ENCODE results near the gene ABHD18. TPM values are rescaled to one million over a fixed set of nuclear protein-coding genes. Genes with fewer than 3 reads are reported as not detected.

The ABHD18 gene
- total and polyA plus RNA-seq, 8 donors = 11.9 to 22.4 (median 17.2) TPM

- no peaks in the 10 kb centered on the region for H3K9me3 ChIP-seq
- TF ChIP-seq CTCF (IDR thresholded peaks at IDR 0.05) = no peak
- intact Hi-C loops (cut with DNase I) = no loop called here
- H3K4me3 ChIP-seq = no peak overlapping the region
- DNase-seq (no peak), ATAC-seq (no peak)
- no peaks in the 10 kb centered on the region for H3K27me3 ChIP-seq
- H3K4me1 ChIP-seq = no peaks in the 10 kb centered on the region
- H3K36me3 ChIP-seq = peaks cover 0 to 27% of the 10 kb centered on the region in 2 donors
- no peak overlapping the region for H3K27ac ChIP-seq
These were observed 41.4 kb downstream of the ABHD18 start for GRCh38 chr4:128006592-128006991.

GRCh38 chr4:128009428-128009827 lies 44.2 kb downstream of the ABHD18 start:
- no peak for ATAC-seq
- Histone ChIP-seq H3K27me3 (no peaks in the 10 kb centered on the region), H3K9me3 (no peaks in the 10 kb centered on the region), H3K4me1 (no peaks in the 10 kb centered on the region), H3K4me3 (no peak overlapping the region), H3K27ac (no peak overlapping the region), H3K36me3 (peaks cover 0 to 37% of the 10 kb centered on the region in 2 donors)
- no peak for TF ChIP-seq CTCF (IDR thresholded peaks at IDR 0.05)
- intact Hi-C loops (cut with DNase I) = no loop called here
- no peak for DNase-seq

GRCh38 chr4:128025319-128025718 lies 60.1 kb downstream of the ABHD18 start:
- H3K9me3 ChIP-seq = no peaks in the 10 kb centered on the region
- no peaks in the 10 kb centered on the region for H3K27me3 ChIP-seq
- no peak for TF ChIP-seq CTCF (IDR thresholded peaks at IDR 0.05)
- ATAC-seq (no peak), DNase-seq (no peak)
- H3K4me1 ChIP-seq = no peaks in the 10 kb centered on the region
- intact Hi-C loops (cut with DNase I) = no loop called here
- H3K4me3 ChIP-seq = no peak overlapping the region
- H3K27ac ChIP-seq = no peak overlapping the region
- H3K36me3 ChIP-seq = peaks cover 0 to 99% of the 10 kb centered on the region in 2 donors

- H3K27ac ChIP-seq = no peak overlapping the region
- intact Hi-C loops (cut with DNase I) = no loop called here
- no peaks in the 10 kb centered on the region for H3K9me3 ChIP-seq
- no peak for ATAC-seq
- DNase-seq = no peak
- H3K4me1 ChIP-seq = no peaks in the 10 kb centered on the region
- no peak for TF ChIP-seq CTCF (IDR thresholded peaks at IDR 0.05)
- H3K36me3 ChIP-seq = peaks cover 0 to 81% of the 10 kb centered on the region in 2 donors
- H3K4me3 ChIP-seq = no peak overlapping the region
- H3K27me3 ChIP-seq = no peaks in the 10 kb centered on the region
These were observed 64.7 kb downstream of the ABHD18 start for GRCh38 chr4:128029907-128030306.

- ATAC-seq (no peak), DNase-seq (no peak)
- Histone ChIP-seq H3K36me3 (peaks cover 0 to 72% of the 10 kb centered on the region in 2 donors), H3K27me3 (no peaks in the 10 kb centered on the region), H3K9me3 (no peaks in the 10 kb centered on the region), H3K4me3 (no peak overlapping the region), H3K27ac (no peak overlapping the region), H3K4me1 (no peaks in the 10 kb centered on the region)
- TF ChIP-seq CTCF (IDR thresholded peaks at IDR 0.05) = no peak
- intact Hi-C loops (cut with DNase I) = no loop called here
These were observed 66.7 kb downstream of the ABHD18 start for GRCh38 chr4:128031756-128032384.

Measured in left lung (tissue), 10 donors.